Adrenal gland (tissue), 5 donors: ENCODE measurements around the gene MISP.

Experiments
- POLR2A ChIP-seq, 2 donors: fragments of 450-650 bp; IDR thresholded peaks; one replicate each; pipeline ENCODE4 v1.6.1; 2017; ENCODE audit warnings: antibody characterized with exemption in 2 of 2, mild to moderate bottlenecking in 2 of 2, moderate library complexity in 1 of 2
- TF ChIP-seq, protein P1 (sequence below), 6 experiments: fragments of 450-650 bp in 4 of 6; fragments of 200-600 bp in 2 of 6; sonication (generic) in 1 of 6; IDR thresholded peaks; 1 replicate in 5 of 6; 2 replicates in 1 of 6; pipeline versions ENCODE4 v1.5.1 to v1.8.0; 2016 to 2021; ENCODE audit warnings: antibody characterized with exemption in 6 of 6, mild to moderate bottlenecking in 2 of 6, moderate library complexity in 1 of 6
- donor health status: DM: no; HTN: no; CAD: no.

- TF ChIP-seq, protein P1, sequence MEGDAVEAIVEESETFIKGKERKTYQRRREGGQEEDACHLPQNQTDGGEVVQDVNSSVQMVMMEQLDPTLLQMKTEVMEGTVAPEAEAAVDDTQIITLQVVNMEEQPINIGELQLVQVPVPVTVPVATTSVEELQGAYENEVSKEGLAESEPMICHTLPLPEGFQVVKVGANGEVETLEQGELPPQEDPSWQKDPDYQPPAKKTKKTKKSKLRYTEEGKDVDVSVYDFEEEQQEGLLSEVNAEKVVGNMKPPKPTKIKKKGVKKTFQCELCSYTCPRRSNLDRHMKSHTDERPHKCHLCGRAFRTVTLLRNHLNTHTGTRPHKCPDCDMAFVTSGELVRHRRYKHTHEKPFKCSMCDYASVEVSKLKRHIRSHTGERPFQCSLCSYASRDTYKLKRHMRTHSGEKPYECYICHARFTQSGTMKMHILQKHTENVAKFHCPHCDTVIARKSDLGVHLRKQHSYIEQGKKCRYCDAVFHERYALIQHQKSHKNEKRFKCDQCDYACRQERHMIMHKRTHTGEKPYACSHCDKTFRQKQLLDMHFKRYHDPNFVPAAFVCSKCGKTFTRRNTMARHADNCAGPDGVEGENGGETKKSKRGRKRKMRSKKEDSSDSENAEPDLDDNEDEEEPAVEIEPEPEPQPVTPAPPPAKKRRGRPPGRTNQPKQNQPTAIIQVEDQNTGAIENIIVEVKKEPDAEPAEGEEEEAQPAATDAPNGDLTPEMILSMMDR (IDR thresholded peaks at IDR 0.05): no peak
- TF ChIP-seq POLR2A (IDR thresholded peaks at IDR 0.05): no peak
Measured at GRCh38 chr19:743168-743687, 7.7 kb upstream of the MISP start.
